Measurements from ENCODE around the gene ADAMTS9.

Gene ADAMTS9

DNA sequence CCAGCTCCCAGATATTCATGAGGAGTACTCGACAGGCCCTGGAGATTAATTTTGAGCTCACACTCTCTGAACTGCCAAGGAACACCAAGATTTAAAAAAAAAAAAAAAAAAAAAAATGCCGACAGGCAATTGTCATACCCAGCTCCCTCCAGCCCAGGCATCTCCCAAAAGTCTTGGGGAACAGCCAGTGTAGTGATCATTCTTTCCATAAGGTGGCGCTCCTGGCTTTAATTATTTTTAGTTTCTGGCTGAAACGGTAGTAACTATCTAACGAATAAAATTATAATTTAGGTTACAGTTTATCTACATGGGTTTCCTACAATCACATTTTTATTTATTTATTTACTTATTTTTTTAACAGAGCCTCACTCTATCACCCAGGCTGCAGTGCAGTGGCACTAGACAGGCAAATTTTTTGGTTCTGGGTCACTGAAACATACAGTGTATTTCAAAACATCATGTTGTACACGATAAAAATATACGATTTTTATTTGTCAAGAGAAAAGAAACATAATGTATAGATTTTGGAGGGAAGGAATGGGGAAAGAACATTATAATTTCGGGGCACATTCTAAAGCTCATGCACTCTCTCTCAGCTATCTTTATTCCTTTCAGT, 157.3 kb downstream of the ADAMTS9 start:
- DNase-seq: peak; percentile 59

GRCh38 chr3:64523324-64523723, 164.5 kb downstream of the ADAMTS9 start:
- DNase-seq: no peak

DNA sequence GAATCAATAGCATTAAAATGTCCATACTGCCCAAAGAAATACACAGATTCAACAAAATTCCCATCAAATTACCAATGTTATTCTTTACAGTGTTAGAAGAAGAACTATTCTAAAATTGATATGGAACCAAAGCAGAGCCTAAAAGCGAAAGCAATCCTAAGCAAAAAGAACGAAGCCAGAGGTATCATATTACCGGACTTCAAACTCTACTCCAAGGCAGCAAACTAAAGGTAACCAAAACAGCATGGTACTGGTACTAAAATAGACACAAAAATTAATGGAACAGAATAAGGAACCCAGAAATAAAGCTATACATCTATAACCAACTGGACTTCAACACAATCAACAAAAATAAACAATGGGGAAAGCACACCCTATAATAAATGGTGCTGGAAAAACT, 167.5 kb downstream of the ADAMTS9 start:
- no peak for DNase-seq

DNA sequence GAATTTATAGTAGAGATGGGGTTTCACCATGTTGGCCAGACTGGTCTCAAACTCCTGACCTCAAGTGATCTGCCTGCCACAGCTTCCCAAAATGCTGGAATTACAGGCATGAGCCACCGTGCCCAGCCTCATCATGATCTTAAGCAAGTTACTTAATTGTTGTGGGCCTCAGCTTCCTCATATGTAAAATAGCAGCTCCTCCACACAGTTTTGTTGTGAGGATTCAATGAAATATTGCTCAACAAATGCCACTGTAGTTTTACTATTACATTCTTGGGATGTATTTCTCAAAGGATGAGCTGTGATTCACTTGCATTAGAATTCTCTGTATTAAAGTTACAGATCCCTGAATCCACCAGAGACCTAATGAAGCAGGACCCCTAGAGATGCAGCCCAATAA, 168.8 kb downstream of the ADAMTS9 start:
- no peak for DNase-seq

GRCh38 chr3:64518496-64518895, 169.3 kb downstream of the ADAMTS9 start:
- DNase-seq: no peak

DNA sequence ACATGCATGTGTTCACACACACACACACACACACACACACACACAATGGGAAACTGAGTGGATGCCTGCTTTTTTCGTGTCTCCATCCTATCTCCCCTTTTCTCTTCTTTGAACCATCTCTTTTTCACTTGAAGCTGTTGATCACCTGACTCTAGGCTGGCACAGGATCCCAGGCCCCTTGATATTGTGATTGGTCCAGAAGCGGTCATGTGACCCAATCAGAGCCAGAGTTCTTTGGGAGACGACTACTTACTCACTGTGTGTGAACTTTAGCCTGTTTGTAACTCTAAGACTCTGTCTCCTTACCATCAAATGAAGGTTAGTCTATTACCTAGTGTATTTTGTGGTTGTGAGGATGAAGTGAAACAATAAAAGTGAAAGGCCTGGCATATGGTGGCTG, 172.9 kb downstream of the ADAMTS9 start:
- no peak for DNase-seq

DNA sequence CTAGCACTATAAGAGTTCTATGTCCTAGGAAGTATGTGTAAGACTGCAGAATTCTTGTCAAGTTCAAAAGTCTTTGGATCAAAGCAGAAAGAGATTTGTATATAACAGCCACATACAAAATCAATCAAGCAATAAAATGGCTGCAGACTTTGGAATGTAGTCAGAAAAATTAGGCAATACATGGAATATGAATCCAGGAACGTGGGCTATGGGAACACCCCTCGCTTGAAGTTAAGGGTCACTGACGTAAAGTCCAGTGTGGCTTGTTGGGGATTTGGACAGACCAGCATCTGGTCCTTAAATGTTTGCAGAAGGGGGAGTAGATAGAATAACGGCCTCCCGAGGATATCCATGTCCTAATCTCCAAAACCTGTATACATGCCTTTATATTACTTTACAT, 178.6 kb downstream of the ADAMTS9 start:
- DNase-seq: no peak

DNA sequence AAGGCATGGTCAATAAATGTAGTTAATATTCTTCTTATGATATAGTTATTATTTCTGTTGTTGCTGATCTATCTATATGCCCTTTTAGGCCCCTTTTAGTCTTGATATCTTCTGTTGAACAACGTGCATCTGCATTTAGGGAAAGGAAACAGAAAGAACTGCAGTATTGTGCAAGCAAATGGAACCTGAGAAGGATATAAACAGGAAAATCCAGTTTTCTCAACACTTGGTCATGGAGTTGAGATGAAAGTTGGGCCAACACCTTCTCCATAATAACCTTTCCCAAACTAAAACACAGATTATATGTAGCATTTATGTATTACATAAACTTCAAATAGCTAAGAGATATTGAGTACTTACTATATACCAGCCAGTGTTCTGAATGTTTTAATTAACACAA, 179.7 kb downstream of the ADAMTS9 start:
- no peak for DNase-seq

- no peak for DNase-seq
These were observed 181.5 kb downstream of the ADAMTS9 start for GRCh38 chr3:64506255-64506654.

DNA sequence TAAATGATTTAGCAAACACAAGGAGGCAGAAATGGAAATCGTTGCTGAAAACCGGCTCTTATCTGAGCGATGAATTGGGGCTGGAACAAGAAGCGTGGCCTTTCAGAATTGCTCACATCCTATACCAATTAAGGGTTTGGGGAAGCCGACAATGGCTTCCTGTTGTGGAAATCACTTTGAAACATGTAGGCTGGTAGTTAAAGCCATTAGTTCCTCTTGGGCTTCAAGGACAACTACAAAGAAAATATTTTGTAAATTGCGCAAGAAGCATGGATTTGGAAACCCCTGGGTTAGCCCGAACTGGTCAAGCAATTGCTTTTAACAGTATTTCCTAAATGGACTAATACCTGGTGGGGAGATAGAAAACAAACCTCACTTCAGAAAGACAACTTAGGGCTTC, 182.4 kb downstream of the ADAMTS9 start:
- DNase-seq: no peak

GRCh38 chr3:64502284-64502683, 185.5 kb downstream of the ADAMTS9 start:
- DNase-seq: no peak

DNA sequence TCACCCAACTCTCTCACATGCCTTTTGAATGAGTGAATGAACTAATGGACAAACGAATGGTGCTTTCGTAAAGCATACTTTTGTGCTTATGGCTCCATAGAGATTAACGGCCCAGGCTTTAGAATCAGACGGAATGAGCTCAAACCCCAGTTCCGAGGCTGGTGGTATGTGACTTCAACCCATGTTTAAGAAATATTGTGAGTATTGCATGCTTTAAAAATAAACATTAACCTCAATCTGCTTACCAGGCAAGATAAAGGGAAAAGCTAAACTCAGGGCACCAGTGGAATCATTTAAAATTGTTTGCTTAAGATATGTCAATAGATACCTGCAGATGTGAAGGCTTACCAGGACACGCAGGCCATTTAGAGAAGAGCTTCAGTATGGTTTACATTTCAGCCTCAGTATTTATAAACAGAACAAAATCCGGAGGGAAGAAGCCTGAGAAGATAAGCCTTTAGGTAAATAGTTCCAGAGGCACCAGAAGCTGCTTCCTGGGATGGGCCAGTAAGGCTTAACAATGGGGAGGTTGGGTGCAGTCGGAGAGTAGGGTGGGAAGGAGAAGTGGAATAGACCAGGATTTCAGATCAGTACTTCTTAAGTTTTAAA, 186.4 kb downstream of the ADAMTS9 start:
- DNase-seq: no peak

- DNase-seq: no peak
These were observed 190.9 kb downstream of the ADAMTS9 start for GRCh38 chr3:64496786-64497490.

- DNase-seq: no peak
These were observed 191.9 kb downstream of the ADAMTS9 start for GRCh38 chr3:64495781-64496334.

DNA sequence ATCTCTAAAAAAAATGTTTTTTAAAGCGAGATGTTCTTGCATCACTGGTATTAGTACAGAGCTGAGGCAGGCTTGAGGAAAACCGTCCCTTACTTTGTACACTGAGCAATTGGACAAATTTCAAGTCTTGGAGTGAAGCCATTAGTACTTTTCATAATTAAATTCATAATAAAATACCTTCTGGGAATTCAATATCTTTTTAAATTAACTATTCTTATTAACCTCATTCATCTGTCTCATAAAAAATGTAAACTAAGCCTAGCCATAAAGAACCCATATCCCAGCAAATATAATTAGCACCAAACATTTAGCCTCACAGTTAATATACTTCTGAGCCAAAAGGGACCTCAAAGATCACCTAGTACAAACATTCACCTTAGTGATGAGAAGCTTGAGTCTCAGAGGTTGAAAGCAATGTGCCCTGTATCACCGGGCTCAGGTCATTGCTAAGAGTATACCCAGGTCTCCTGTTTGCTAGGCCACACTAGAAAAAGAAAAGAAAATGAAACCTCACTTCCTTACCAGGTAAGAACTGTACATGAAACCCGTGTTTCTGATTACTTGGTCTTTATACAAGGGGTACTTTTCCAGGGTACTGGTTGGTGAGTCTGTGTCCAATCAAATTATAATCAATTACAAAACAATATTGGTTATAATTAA, 192.5 kb downstream of the ADAMTS9 start:
- no peak for DNase-seq

DNA sequence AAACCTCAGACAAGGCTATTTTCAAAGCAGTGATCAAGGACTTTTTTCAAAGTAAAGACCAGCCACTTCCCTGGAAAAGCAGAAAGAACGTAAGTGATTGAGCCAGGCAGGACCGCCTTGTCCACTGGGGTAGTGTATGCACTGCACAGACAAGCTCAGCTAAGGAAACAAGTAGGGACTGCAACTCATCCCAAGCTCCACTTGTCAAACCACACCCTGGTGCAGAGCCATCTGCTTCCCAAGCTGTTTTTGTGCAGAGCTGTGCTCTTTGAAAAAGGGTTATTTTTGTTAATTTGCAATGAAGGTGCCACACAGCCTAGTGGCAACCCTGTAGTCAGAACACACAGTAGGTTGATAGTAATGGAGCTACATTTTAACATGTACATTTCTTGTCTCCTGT, 193.3 kb downstream of the ADAMTS9 start:
- DNase-seq: no peak

GRCh38 chr3:64493149-64493548, 194.7 kb downstream of the ADAMTS9 start:
- no peak for DNase-seq

DNA sequence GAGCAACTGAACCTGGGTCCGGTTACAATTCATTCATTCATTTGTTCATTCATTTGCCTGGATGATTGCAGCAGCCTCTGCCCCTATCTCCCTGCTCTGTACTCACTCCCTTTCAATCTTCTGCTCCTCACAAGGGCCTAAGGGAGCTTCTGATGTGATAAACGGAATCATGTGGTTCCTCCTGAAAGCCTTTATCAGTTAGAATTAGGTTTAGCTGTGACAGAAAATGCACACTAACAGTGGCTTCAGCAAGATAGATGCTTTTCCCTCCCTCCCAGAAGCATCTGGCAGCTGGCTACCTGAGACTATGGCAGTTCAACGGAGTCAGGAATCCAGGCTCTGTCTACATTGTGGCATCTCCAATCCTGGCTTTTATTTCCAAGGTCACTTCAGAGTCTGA, 196.0 kb downstream of the ADAMTS9 start:
- peak; percentile 68 for DNase-seq

DNA sequence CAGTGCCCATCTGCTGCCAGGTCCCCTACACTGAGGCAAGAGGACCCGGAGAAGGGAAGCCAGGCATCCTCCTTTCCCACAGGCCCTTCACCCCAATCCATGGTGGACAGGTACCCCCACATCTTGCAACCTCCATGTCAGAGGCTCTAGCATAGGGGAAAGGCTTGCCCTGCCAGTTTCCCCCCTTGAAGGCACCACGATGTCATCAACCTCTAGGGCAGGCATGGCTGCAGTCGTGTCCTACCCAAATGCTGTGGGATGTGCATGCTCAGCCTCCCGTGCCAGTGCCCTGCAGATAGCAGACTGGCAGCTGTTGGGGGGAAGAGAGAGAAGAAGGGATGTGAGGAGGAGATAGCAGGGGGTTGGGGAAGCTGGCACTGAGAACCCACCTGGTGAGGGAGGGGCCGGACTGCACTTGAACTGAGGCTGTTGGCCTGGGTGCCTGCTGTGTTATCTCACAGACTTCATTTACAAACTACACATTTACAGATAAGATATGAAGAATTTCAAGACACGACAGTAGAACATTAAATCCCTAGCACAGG, 197.5 kb downstream of the ADAMTS9 start:
- peak; percentile 84 for DNase-seq

DNA sequence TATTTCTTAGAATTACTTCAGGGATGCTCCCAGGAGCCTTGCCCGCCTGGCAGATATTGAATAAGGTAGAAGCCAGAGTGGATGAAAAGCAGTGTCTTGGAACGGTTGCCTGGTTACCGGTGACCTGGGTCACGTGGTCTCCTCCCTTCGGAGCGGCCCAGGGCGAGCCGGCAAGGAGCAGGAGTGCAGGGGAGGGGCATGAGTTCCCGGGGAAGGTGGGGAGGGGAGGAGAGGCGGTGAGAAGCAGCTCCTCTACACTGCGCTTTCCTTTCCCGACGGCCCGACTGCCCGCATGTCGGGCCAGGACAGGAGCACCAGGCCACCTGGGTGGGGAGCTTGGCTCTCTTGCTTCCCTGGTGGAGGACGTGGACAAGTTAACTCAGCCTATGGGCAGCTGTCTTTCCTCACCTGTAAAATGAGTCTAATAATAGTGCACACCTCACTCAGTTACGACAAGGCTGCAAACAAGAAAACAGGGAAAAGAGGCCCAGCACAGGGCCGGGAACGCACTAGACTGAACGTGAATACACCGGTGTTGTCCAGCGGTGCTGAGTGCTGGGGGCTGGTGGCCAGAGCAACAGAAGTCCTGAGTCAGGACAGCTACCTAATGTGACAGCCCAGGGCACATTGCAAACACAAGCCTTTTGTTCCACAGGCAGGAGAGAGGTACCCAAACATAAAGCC, 198.3 kb downstream of the ADAMTS9 start:
- peak; percentile 22 for DNase-seq

DNA sequence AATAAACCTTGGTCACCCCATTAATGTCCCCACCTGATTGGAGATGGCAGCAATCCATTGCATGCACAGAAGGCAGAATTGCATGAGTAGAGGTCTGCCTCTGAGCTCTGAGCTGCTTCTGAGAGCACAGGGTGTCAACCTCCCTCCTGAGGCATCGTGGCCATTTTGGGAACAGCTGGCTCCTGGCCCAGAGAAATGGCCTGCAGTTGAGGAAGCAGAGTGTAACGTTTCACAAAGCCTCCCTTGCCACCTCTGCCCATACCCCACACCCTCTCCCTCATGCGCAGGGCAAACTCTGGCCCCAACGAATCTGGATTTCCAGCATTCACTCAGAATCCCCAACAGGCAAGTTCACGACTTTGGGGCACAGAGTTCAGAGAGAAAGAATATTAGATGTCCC, 198.9 kb downstream of the ADAMTS9 start:
- DNase-seq: no peak

DNA sequence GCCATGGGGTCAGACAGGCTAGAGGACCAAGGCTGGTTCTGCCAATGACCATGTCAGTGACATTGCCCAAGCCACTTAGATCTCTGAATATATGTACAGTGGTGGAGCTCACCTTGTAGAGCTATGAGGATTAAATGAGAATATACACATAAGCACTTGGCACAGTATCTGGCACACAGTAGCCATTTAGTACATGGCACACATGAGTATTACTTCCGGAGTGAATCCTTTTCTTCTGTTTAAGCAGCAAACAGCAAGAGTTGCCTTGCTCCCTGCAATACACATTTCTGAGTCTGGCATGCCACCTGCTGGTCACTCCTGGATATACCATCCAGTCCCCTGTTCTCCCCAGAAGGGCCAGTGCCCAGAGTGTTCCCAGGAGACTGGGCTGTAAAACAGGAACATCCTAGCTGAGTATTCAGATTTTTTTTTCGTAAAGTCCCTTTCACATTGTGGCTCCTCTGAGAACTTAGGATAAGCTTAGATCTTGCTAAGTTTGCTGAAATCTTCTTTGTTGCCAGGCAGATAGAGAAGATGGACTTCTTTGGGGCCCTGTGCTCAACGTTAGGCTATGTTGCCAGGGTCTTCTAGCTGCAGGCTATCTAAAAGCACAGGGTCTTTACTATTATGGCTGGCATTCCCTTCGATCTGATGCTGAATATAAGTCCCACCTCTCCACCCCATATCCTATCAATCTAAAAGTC, 203.4 kb downstream of the ADAMTS9 start:
- DNase-seq: peak; percentile 69
